ENCODE results near the gene KBTBD7. TPM values are rescaled to one million over a fixed set of nuclear protein-coding genes. Genes with fewer than 3 reads are reported as not detected.
"Not testable (repeated sequence)": the region's sequence is repeated elsewhere in the genome, so short reads cannot be mapped to it uniquely, and the experiment has no call there.

KBTBD7 gene
- total RNA-seq, 2 donors from 2014 or later, result 4.8 to 6.7 TPM

GRCh38 chr13:41200126-41200525, 5.8 kb upstream of the KBTBD7 start:
- ATAC-seq (no peak), DNase-seq (no peak)
- intact Hi-C loops (cut with DNase I), result no loop called here

DNA sequence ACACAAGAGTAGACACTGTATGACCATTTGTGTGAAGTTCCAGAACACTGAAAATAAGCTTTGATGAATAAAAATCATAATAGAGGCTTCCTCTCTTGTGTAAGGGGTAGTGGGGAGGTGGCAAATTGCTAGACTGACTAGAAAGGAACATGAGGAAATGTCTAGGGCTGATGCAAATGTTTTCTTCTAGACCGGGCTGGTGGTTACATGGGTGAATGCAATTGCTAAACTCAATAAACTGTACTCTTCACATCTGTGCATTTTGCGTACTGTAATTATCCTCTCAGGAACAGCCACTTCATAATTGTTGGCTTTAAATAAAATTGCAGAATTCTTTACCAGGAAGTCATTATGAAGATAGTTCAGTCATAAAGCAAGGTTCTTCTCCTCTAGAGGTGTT, 5.2 kb upstream of the KBTBD7 start:
- ATAC-seq (no peak), DNase-seq (no peak)
- intact Hi-C loops (cut with DNase I), result loop anchor here in 1 of 2 donors (10.0 kb wide), 1 partner anchor 65 kb away; the partner anchor contains the start of gene KBTBD6

GRCh38 chr13:41199079-41199478, 4.7 kb upstream of the KBTBD7 start:
- no peak for DNase-seq
- no peak for ATAC-seq
- intact Hi-C loops (cut with DNase I), result loop anchor here in 1 of 2 donors (10.0 kb wide), 1 partner anchor 64 kb away; the partner anchor contains the start of gene KBTBD6

DNA sequence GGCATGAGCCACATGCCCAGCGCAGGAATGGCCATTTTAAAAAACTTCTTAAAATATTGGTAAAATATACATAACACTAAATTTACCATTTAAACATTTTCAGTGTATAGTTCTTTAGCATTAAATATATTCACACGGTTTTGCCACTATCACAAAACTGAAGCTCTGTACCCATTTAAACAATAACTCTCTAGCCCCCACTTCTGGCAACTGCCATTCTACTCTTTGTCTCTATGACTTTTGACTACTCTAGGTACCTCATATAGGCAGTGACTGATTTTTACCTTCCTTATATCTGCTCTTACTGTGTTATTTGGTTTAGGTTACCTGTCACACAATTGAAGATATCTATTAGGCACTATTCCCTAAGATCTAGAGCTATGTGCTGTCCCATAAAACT, 2.3 kb upstream of the KBTBD7 start:
- no peak for DNase-seq
- intact Hi-C loops (cut with DNase I), result loop anchor here in 1 of 2 donors (10.0 kb wide), 1 partner anchor 62 kb away; the partner anchor contains the start of gene KBTBD6
- no peak for ATAC-seq

DNA sequence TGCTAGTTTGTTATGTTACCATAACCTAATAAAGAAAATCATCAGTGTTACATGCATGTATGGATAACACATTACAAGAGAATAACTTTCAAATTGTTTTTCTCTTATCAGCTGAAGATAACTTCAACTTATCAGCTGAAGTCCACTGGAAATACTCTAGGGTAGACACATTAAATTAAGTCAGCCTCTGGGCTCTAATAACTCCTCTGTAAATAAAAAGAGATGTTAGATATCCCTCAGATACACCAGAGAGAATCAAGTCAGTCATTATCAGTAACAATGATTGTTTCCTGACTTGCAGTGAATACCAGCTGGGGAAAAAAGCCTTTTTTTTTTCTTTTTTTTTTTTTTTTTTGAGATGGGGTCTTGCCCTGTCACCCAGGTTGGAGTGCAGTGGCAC, 1.6 kb upstream of the KBTBD7 start:
- ATAC-seq, result no peak
- no peak for DNase-seq
- intact Hi-C loops (cut with DNase I), result loop anchor here in 1 of 2 donors (10.0 kb wide), 1 partner anchor 61 kb away; the partner anchor contains the start of gene KBTBD6

DNA sequence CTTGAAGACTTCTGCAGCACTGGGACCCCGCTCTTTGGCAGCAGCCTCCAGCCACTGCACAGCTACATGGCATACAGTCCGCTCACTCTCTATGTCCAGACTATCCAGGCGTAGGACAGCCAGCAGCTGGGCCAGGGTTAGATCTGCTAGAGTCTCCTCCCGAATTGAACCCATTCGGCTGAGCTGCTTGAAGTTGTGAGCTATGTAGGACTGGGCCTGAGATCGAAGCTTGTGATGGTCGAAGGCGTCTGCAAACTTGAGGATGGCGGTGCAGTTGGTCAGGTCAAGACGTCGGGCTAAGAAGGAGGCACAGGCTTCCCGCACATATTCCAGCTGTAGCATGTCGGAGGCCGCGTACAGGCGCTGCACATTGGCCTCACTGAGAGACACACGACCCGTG, 900 bp downstream of the KBTBD7 start:
- DNase-seq, result no peak
- intact Hi-C loops (cut with DNase I), result loop anchor here in 1 of 2 donors (10.0 kb wide), 1 partner anchor 59 kb away; the partner anchor contains the start of gene KBTBD6
- ATAC-seq, result no peak

GRCh38 chr13:41188584-41188983, 5.8 kb downstream of the KBTBD7 start:
- no peak for ATAC-seq
- intact Hi-C loops (cut with DNase I), result no loop called here
- no peak for DNase-seq

DNA sequence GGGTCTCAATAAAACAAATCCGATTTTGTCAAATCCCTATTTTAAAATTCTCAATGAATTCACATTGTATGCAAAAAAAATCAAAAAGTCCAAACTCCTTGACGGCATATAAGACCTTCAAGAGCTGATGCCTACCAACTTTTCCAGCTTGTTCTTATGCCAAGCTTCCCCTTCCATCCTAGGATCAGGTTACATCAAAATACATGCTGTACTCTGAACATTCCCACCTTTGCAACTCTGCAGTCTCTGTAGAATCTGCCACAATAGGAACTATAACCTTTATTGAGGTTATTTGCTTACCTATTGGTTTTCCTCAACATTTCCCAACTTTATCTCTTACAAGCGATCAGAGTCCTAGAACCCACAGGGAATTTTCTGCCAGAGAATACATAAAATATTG, 7.9 kb downstream of the KBTBD7 start:
- intact Hi-C loops (cut with DNase I), result no loop called here
- ATAC-seq (no peak), DNase-seq (no peak)

- intact Hi-C loops (cut with DNase I), result no loop called here
- DNase-seq (no peak), ATAC-seq (no peak)
These were observed 12.1 kb downstream of the KBTBD7 start for GRCh38 chr13:41182231-41182630.

DNA sequence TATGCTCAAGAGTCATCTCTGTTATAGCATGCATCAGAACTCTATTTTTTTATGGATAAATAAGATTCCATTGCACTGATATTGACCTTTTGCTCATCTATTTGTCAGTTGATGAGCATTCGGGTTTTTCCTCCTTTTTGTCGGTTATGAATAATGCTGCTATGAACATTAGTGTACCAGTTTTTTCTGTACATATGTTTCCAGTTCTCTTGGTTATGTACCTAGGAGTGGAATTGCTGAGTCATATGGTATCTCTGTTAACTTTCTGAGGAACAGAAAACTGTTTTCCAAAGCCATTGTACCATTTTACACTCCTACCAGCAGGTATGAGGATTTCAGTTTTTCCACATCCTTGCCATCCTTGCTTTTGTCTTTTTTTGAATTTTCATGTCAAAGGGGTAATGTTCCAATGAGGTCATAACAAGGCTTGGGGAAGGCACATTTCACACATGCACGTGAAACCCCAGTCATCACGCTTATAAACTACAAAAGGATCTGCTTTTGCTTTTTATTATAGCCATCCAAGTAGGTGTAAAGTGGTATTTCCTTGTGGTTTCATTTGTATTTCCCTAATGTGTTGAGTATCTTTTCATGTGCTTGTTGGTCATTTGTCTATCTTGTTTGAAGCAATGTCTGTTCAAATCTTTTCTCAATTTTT, 14.6 kb downstream of the KBTBD7 start:
- DNase-seq (no peak), ATAC-seq (no peak)
- intact Hi-C loops (cut with DNase I), result no loop called here

DNA sequence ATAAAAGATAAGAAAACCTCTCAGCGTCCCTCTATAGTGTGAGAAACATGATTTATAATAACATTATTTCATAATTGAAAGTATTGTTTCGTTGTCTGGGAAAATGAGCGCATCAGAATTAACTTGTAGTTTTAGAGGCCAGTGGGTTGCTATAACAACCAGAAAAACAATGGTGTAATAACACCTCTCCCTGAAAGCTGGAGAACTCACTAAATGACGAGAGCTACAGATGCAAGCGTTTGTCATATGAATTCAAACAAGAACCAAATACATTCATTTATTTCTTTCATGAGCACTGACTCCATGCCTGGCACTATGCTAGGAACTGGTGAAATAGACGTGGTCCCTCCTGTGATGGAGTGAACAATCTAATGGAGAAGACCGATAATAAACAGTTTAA, 16.3 kb downstream of the KBTBD7 start:
- ATAC-seq (peak in 1 of 2 donors; percentile 35), DNase-seq (no peak)
- intact Hi-C loops (cut with DNase I), result no loop called here

- intact Hi-C loops (cut with DNase I), result no loop called here
- DNase-seq (no peak), ATAC-seq (no peak)
These were observed 16.8 kb downstream of the KBTBD7 start for GRCh38 chr13:41177616-41178015.

DNA sequence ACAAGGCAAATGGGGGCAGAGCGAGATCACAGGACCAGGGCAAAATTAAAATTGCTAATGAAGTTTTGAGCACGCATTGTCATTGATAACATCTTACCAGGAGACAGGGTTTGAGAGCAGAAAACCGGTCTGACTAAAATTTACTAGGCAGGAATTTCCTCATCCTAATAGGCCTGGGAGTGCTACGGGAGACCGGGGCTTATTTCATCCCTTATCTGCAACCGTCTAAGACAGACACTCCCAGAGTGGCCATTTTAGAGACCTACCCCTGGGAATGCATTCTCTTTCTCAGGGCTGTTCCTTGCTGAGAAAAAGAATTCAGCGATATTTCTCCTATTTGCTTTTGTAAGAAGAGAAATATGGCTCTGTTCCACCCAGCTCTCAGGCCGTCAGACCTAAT, 18.8 kb downstream of the KBTBD7 start:
- intact Hi-C loops (cut with DNase I); ATAC-seq: not testable (repeated sequence)

DNA sequence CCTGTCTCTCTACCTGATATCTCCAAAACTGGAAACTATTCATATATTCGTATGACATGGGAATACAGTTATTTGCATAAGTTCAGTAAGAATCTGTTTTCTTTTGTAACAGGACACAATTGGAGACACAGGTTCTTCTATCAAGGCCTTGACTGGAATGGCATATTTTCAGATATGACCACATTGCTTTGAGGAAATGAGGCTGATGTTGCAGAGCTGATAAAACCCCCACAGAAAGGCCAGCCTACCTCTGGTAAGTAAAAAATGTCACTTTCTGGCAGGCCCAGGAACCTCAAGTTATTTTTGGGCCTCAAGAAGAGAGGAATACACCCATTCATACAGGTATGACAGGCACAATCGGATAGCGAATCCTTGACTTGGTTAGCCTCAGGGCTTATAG, 32.2 kb downstream of the KBTBD7 start:
- DNase-seq (no peak), ATAC-seq (no peak)
- intact Hi-C loops (cut with DNase I), result no loop called here

More for the DNA sequence above, 18.8 kb downstream of the KBTBD7 start:
- not testable (repeated sequence) for DNase-seq

- DNase-seq (no peak), ATAC-seq (no peak)
- intact Hi-C loops (cut with DNase I), result no loop called here
These were observed 35.2 kb downstream of the KBTBD7 start for GRCh38 chr13:41159174-41159573.

- intact Hi-C loops (cut with DNase I), result no loop called here
- DNase-seq (no peak), ATAC-seq (no peak)
These were observed 37.2 kb downstream of the KBTBD7 start for GRCh38 chr13:41157048-41157717.

GRCh38 chr13:41156620-41157019, 37.7 kb downstream of the KBTBD7 start:
- ATAC-seq, result no peak
- no peak for DNase-seq
- intact Hi-C loops (cut with DNase I), result no loop called here

- ATAC-seq (no peak), DNase-seq (no peak)
- intact Hi-C loops (cut with DNase I), result no loop called here
These were observed 40.3 kb downstream of the KBTBD7 start for GRCh38 chr13:41154042-41154441.

- no peak for DNase-seq
- intact Hi-C loops (cut with DNase I), result no loop called here
- no peak for ATAC-seq
These were observed 42.4 kb downstream of the KBTBD7 start for GRCh38 chr13:41152005-41152404.

GRCh38 chr13:41150058-41150457, 44.3 kb downstream of the KBTBD7 start:
- ATAC-seq, result no peak
- DNase-seq, result no peak
- intact Hi-C loops (cut with DNase I), result no loop called here
